ENCODE data around the gene EBF4. TPM values are rescaled to one million over a fixed set of nuclear protein-coding genes. Genes with fewer than 3 reads are reported as not detected.

Gene EBF4
- total and polyA plus RNA-seq, 2 of the 8 experiments (the other 6 are each of a cell fraction or from before 2014, with no cell fraction given): 1.2 to 2.9 TPM

GRCh38 chr20:2805689-2806350 lies 113.2 kb downstream of the EBF4 start:
- no peak for FAIRE-seq
- TF ChIP-seq ASH2L (IDR thresholded peaks at IDR 0.05; ENCODE audit: low read length) (no peak), EZH2 (IDR thresholded peaks at IDR 0.05; ENCODE audit: low read depth, low read length, severe bottlenecking) (peak; percentile 85), CBX5 (IDR thresholded peaks at IDR 0.05; ENCODE audit: low read depth, low read length) (no peak), TAF7 (optimal IDR thresholded peaks at IDR 0.05; ENCODE audit: borderline replicate concordance, low read depth, low read length) (no peak), KDM4A (IDR thresholded peaks at IDR 0.05; ENCODE audit: low read depth, low read length, severe bottlenecking) (peak; percentile 24)

More at GRCh38 chr20:2805689-2806350, 113.2 kb downstream of the EBF4 start:
- POLR2A ChIA-PET (ENCODE audit: partially characterized antibody): interaction anchor here (1.4 kb wide), 1 partner anchor 50 kb away, joined by 4 read pairs; no protein-coding TSS in a partner anchor
- Histone ChIP-seq H3K18ac (ENCODE audit: extremely low read depth, low read length) (no peak overlapping the region; the same call in 1 of the 2 replicates), H2BK5ac (ENCODE audit: low read depth, low read length) (no peak overlapping the region), H3K36me3 (ENCODE audit: control insufficient read depth in 2 of 4, insufficient read depth in 4 of 4, low read length in 3 of 4) (no peaks in the 10 kb centered on the region), H3K79me2 (ENCODE audit: control insufficient read depth in 1 of 2, insufficient read depth in 2 of 2, low read length in 2 of 2) (no peaks in the 10 kb centered on the region), H3K9ac (replicated peaks in 1 of 4; ENCODE audit: extremely low read depth in 1 of 4, low read depth in 3 of 4, low read length in 3 of 4) (no peak overlapping the region), H3K9me3 (ENCODE audit: insufficient read depth in 2 of 2, low read depth in 1 of 2, low read length in 1 of 2) (no peaks in the 10 kb centered on the region), H3K4me2 (ENCODE audit: insufficient read depth in 1 of 2, low read depth in 2 of 2, low read length in 2 of 2) (peak overlapping the region; percentile 78 to 79), H3K23ac (ENCODE audit: insufficient read length) (no peak overlapping the region), H3K4me3 (ENCODE audit: extremely low read depth in 1 of 4, insufficient read depth in 2 of 4, low read depth in 3 of 4, low read length in 4 of 4) (peak overlapping the region in 2 of 4 experiments; percentile 21 to 52; a peak in 5 of 8 replicates), H3K4me1 (replicated peaks in 1 of 4; ENCODE audit: control insufficient read depth in 3 of 4, insufficient read depth in 4 of 4, low read length in 3 of 4) (peaks cover 0 to 18% (median 10%) of the 10 kb centered on the region in 4 experiments; a peak in 6 of 7 replicates), H4K91ac (replicated peaks; ENCODE audit: insufficient read length, low read length) (no peak overlapping the region), H4K20me1 (replicated peaks in 1 of 2; ENCODE audit: control insufficient read depth in 1 of 2, insufficient read depth in 2 of 2, low read length in 2 of 2) (peaks cover 0 to 2% of the 10 kb centered on the region in 2 experiments), H3K23me2 (ENCODE audit: low read depth, low read length) (peaks cover 11% of the 10 kb centered on the region), H3K27ac (ENCODE audit: low read depth, low read length) (no peak overlapping the region), H4K8ac (ENCODE audit: extremely low read depth, insufficient read depth, low read length) (no peak overlapping the region; the same call in 1 of the 2 replicates), H3K56ac (replicated peaks; ENCODE audit: insufficient read length, low read depth, low read length) (no peak overlapping the region), H2BK15ac (ENCODE audit: low read length) (no peak overlapping the region), H4K5ac (ENCODE audit: insufficient read length, low read depth, low read length) (no peak overlapping the region), H3K4ac (replicated peaks; ENCODE audit: insufficient read length, low read depth, low read length) (no peak overlapping the region), H3K27me3 (replicated peaks in 1 of 4; ENCODE audit: control insufficient read depth in 3 of 4, extremely low read depth in 1 of 4, insufficient read depth in 3 of 4, low read length in 3 of 4) (peaks cover 41 to 71% (median 64%) of the 10 kb centered on the region in 4 experiments), H3K14ac (ENCODE audit: insufficient read length) (no peak overlapping the region), H2BK12ac (ENCODE audit: low read depth, low read length) (no peak overlapping the region), H2AFZ (ENCODE audit: low read length) (peak overlapping the region; percentile 16; the same call in 1 of the 2 replicates), H3K79me1 (ENCODE audit: low read depth, low read length) (no peaks in the 10 kb centered on the region), H2BK120ac (replicated peaks; ENCODE audit: low read depth, low read length) (no peak overlapping the region), H2BK20ac (ENCODE audit: low read length) (no peak overlapping the region), H2AK5ac (ENCODE audit: low read depth, low read length) (no peak overlapping the region)
- CTCF ChIA-PET (ENCODE audit: partially characterized antibody): interaction anchor here (0.6 to 2.0 kb wide), 3 partner anchors 21 to 49 kb away, joined by 3 to 8 read pairs (median 3); no protein-coding TSS in a partner anchor
- DNase-seq (ENCODE audit: low read depth in 1 of 2, low spot score in 2 of 2): peak in 1 of 2 experiments; percentile 61
- 32% methylated on average over 22 of the region's 22 CpGs; no CpG with 5 or more reads in 1 of the 2 experiments for WGBS, 2 experiments (ENCODE audit: extremely low coverage in 1 of 2, insufficient coverage in 1 of 2, insufficient read length in 1 of 2, insufficient replicate concordance in 2 of 2, low coverage in 1 of 2, low lambda C conversion rate in 2 of 2, missing lambda C conversion rate in 1 of 2)

Measured in H1 (cell line).